ACC112 (cell line): Measurements from ENCODE around the gene IGFBP2.

ENCODE experiments used
- H2AFZ ChIP-seq: fragments of 200-600 bp; sonication (generic); one replicate; pipeline ENCODE4 v1.6.0; 2017; ENCODE audit warnings: antibody characterized with exemption, low read length; ENCODE audit not compliant: unreplicated experiment
- H3K27ac ChIP-seq: fragments of 200-600 bp; sonication (generic); 2 replicates; pipeline ENCODE4 v1.5.1; 2014; ENCODE audit warnings: low read depth, mild to moderate bottlenecking, antibody characterized with exemption, low read length, moderate library complexity
- H3K27me3 ChIP-seq: fragments of 200-600 bp; sonication (generic); 2 replicates; pipeline ENCODE4 v1.6.1; 2014; ENCODE audit warnings: mild to moderate bottlenecking, antibody characterized with exemption, low read length, moderate library complexity, mixed read lengths; ENCODE audit not compliant: insufficient read depth
- H3K36me3 ChIP-seq: fragments of 200-600 bp; sonication (generic); 2 replicates; pipeline ENCODE4 v1.6.1; 2016; ENCODE audit warnings: mild to moderate bottlenecking, antibody characterized with exemption, low read length, moderate library complexity, mixed read lengths; ENCODE audit not compliant: insufficient read depth
- H3K4me1 ChIP-seq: fragments of 200-600 bp; sonication (generic); one replicate; pipeline ENCODE4 v1.6.1; 2016; ENCODE audit warnings: low read length, mixed read lengths; ENCODE audit not compliant: insufficient read depth, unreplicated experiment, control insufficient read depth
- H3K4me3 ChIP-seq: fragments of 200-600 bp; sonication (generic); 2 replicates; pipeline ENCODE4 v1.5.1; 2014; ENCODE audit warnings: mild to moderate bottlenecking, low read depth, low read length
- H3K79me2 ChIP-seq: fragments of 200-600 bp; sonication (generic); one replicate; pipeline ENCODE4 v1.6.0; 2016; ENCODE audit warnings: low read length; ENCODE audit not compliant: control insufficient read depth, unreplicated experiment, insufficient read depth

IGFBP2 gene

DNA sequence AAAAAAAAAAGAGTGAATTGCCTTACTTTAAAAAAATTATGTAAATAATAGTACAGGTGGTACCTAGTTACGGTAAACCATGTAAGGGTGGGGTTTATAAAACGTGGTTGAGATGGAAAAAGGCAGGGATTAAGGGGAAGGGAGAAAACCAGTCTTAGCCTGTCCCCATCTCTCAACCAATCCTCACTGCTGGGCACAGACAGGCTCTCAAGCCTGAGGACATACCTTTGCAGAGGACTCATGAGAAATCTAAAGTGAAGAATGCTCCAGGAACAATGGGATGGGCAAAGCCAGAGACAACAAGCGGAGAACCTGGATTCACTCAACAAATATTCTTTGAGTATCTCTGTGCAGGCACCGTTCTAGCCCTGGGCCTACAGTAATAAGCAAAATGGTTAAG, 3.4 kb upstream of the IGFBP2 start:
- no peak overlapping the region for H2AFZ ChIP-seq
- no peak overlapping the region for H3K4me3 ChIP-seq
- H3K79me2 ChIP-seq = no peaks in the 10 kb centered on the region
- no peaks in the 10 kb centered on the region for H3K36me3 ChIP-seq
- no peaks in the 10 kb centered on the region for H3K27me3 ChIP-seq
- H3K4me1 ChIP-seq = no peaks in the 10 kb centered on the region
- H3K27ac ChIP-seq = no peak overlapping the region

DNA sequence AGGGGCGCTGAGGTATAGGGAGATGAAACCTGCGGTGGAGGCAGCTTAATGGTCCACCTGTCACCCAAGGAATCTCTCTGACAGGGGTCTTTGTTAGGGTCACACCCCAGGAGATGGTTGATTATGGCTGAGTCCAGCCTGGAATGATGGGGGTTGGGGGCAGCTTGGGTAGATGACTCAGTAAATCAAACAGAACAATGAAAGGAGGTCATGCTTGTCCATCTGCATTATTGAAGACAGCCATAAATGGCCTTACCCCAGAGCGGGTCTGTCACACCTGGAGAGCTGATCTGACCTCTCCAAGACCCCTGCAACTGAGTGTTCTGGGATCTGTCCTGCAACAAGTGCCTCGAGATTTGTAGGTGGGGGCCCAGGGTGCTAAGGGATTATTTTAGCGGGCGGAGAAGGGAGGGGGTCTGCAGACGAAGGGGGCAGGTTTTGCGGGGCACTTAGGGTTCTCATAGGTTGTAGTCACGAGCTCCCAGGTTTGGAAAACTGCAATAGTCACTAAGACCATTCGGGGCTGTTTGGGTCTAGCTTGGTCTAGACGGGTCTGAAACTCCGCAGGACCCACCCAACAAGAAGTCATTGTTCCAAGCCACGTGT, 771 bp upstream of the IGFBP2 start:
- H3K36me3 ChIP-seq = no peaks in the 10 kb centered on the region
- H3K27me3 ChIP-seq = no peaks in the 10 kb centered on the region
- peaks cover 13% of the 10 kb centered on the region for H3K79me2 ChIP-seq
- H3K4me1 ChIP-seq = peaks cover 21% of the 10 kb centered on the region
- H3K4me3 ChIP-seq = peak overlapping the region; percentile 72
- no peak overlapping the region for H3K27ac ChIP-seq
- H2AFZ ChIP-seq = no peak overlapping the region

DNA sequence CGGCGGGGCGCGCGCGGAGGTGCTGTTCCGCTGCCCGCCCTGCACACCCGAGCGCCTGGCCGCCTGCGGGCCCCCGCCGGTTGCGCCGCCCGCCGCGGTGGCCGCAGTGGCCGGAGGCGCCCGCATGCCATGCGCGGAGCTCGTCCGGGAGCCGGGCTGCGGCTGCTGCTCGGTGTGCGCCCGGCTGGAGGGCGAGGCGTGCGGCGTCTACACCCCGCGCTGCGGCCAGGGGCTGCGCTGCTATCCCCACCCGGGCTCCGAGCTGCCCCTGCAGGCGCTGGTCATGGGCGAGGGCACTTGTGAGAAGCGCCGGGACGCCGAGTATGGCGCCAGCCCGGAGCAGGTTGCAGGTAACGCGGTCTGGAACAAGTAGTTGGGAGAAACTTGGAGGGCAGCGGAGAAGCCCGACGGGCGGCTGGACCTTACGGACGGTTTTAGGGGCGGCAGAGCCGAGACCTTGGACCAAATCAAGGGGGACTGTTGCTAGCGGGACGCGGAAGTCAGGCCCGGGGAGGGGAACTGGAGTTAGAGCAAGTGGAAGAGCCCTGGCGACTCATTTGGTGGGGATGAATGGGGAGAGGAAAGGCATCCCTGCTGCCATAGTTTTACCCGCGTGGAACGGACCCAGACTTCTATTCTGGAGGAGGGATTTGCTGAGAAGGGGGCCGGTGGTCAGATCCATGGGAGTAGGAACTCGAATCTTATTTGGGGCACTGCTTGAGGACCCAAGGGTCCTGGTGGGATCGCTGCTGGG, 573 bp downstream of the IGFBP2 start:
- peaks cover 16% of the 10 kb centered on the region for H3K79me2 ChIP-seq
- H3K27ac ChIP-seq = no peak overlapping the region
- H3K4me3 ChIP-seq = peak overlapping the region; percentile 80
- H3K4me1 ChIP-seq = peaks cover 25% of the 10 kb centered on the region
- H3K36me3 ChIP-seq = no peaks in the 10 kb centered on the region
- H3K27me3 ChIP-seq = no peaks in the 10 kb centered on the region
- peak overlapping the region; percentile 27 for H2AFZ ChIP-seq

DNA sequence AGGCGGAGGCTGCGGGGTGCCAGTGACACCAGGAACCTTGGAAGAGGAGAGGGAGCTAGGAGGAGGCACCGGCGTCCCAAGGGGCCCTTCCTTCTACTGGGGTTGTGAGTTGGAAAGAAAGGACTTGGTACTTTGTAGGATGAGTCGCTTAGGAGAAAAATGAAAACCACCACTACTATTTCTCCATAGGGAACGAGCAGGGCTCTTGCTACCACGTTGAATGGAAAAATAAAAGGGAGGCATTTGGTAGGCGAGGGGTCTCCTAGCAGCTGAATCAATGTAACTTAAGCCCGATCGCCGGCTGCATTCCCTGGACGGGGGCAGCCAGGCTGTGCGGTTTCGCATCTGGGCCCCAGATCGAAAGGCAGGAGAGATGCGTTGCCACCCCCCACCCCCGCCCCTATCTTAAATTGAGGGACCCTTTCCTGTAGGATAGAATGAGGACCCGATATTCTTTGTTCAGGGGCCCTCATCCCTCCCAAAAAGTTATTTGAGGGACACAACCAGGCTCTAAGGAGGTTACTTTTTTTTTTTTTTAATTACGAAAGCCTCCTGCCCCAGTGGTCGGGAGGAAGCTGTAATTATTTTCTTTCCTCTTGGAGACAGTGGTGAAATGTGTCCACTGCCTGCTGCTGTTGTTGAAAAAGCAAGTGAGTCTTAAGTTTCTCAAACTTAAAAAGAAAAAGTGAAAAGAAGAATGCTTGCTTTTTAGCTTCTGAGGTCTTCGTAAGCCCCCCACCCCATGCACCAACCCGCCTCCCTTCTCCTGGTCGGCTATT, 1.3 kb downstream of the IGFBP2 start:
- Histone ChIP-seq H2AFZ (peak overlapping the region; percentile 34), H3K27ac (no peak overlapping the region), H3K79me2 (peaks cover 16% of the 10 kb centered on the region), H3K4me3 (peak overlapping the region; percentile 80), H3K27me3 (no peaks in the 10 kb centered on the region), H3K36me3 (no peaks in the 10 kb centered on the region), H3K4me1 (peaks cover 25% of the 10 kb centered on the region)

DNA sequence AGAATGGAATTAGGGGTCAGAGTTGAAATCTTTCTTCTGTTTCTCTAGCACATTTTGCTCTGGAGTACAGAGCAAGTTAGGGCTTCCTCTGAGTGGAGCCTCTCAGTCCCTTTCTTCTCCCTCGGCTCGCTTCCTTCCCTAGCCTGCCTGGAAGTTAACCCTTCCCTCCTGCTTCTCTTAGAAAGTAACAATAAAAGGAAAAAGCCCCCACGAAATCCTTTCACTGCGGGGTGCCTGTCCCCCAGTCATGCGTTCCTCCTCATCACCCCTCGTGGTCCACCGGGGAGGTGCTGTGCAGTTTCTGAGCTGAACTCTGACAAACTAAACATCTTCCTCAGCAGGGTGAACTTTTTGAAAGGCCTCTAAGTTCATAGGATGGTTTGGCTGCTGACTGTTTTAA, 2.0 kb downstream of the IGFBP2 start:
- no peaks in the 10 kb centered on the region for H3K36me3 ChIP-seq
- peak overlapping the region; percentile 34 for H2AFZ ChIP-seq
- peaks cover 16% of the 10 kb centered on the region for H3K79me2 ChIP-seq
- no peak overlapping the region for H3K27ac ChIP-seq
- H3K4me3 ChIP-seq = peak overlapping the region; percentile 80
- no peaks in the 10 kb centered on the region for H3K27me3 ChIP-seq
- peaks cover 25% of the 10 kb centered on the region for H3K4me1 ChIP-seq

DNA sequence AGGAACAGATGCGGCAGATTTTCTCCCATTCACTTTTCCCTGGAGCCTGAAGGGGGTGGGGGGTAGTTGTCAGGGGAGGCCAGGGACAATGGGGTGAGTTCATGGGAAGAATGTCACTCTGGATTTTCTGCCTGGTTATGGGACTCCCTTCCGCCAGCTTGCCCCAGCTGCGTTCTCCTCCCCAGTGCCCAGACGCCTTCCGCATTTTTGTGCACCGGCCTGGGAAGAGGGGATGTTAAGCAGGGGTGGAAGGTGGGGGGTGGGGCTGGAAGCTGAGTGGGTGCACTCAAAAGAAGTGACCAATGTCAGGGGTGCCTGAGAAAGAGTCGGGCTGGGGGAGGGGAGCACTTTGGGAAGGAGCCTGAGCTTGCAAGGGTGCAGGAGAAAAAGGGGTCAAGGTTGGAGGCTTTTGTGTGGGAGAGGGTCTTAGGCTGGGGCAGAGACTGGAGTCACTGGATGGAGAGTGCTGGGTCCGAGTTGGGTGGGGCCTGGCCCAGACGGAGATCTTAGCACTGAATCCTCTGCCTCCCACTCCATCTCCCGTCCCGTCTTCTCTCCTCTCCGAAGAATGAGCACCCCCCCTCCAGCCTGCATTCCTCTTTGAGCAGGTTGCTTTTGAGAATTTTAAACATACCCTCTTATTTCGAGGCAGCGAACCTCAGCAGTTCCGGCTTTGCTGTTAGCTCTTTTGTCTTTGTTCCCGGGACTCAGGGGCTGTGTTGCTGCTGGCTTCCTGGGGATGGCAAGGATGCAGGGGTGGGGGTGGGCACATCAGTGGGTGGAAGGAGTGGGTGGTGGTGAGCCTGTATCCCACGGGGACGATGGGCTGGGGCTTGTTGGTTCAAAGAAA, 2.7 kb downstream of the IGFBP2 start:
- peaks cover 16% of the 10 kb centered on the region for H3K79me2 ChIP-seq
- H3K4me3 ChIP-seq = peak overlapping the region; percentile 80
- H3K27ac ChIP-seq = no peak overlapping the region
- H3K27me3 ChIP-seq = no peaks in the 10 kb centered on the region
- no peak overlapping the region for H2AFZ ChIP-seq
- 0 out of 2 replicates have a peak, but pooled peaks cover 2% of the 10 kb centered on the region for H3K36me3 ChIP-seq
- peaks cover 25% of the 10 kb centered on the region for H3K4me1 ChIP-seq

DNA sequence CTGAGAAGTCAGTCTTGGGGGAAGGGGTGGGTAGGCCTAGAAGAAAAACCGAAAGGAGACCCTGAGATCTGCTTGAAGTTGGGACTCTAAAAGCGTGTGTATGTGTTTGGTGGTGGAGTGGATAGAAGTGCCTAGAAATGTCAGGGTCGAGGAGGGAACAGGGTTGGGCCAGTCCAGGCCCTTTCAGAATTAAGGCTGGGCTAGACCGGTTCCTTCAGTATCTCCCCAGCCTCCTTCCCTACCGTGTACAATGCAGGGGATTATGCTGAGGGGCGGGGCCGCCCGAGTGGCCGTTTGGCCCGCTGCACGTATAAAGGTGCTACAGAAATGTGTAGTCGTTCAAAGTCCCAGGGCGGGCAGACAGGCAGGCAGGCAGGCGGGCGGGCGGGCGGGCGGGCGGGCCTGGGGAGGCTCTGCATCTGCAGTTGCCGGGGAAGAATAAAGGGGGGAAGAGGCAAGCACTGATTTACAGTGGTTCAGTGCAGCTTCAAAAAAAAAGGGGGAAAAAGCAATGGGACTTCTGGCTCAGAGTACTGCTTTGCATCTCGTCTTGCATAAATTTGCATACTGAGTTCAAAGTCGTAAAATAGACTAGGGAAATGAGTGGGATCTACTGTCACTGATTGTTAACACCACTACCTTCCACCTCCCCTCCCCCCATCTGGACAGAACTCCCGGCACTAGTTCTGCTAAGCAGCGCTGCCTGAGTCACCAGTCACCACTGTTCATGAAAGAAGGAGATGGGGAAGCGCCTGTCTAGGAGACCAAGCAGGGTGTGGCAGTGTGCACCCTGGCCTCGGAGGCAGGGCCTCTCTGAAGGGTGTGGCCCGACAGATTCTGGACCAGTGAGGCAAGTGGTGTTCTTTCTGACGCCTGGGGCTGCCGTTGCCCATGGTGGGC, 3.6 kb downstream of the IGFBP2 start:
- Histone ChIP-seq H3K4me1 (peaks cover 25% of the 10 kb centered on the region), H3K79me2 (peaks cover 16% of the 10 kb centered on the region), H3K4me3 (peak overlapping the region; percentile 80; the same call in 1 of the 2 replicates), H3K36me3 (0 out of 2 replicates have a peak, but pooled peaks cover 3% of the 10 kb centered on the region), H3K27me3 (no peaks in the 10 kb centered on the region), H2AFZ (no peak overlapping the region), H3K27ac (no peak overlapping the region)

DNA sequence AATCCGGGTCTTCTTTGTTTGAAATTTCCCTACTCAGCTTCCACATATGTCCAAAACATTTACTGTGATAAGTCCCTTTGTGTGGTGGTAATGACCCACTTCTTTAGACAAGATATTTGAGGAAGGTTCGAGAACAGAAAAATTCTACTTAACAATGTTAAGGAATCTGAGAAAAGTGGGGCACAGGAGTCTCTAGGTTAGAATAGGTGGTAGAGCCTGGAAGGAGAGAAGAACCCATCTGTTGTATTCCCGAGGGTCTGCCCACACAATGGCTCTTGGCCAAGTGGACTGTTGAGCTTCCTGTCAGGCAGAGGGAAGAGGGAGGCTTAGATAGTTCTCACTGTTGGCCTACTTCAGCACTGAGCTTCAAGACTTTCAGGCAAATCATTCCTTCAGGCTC, 4.3 kb downstream of the IGFBP2 start:
- peaks cover 16% of the 10 kb centered on the region for H3K79me2 ChIP-seq
- peaks cover 25% of the 10 kb centered on the region for H3K4me1 ChIP-seq
- no peak overlapping the region for H3K27ac ChIP-seq
- 0 out of 2 replicates have a peak, but pooled peaks cover 3% of the 10 kb centered on the region for H3K36me3 ChIP-seq
- H3K27me3 ChIP-seq = no peaks in the 10 kb centered on the region
- H3K4me3 ChIP-seq = no peak overlapping the region
- H2AFZ ChIP-seq = no peak overlapping the region

DNA sequence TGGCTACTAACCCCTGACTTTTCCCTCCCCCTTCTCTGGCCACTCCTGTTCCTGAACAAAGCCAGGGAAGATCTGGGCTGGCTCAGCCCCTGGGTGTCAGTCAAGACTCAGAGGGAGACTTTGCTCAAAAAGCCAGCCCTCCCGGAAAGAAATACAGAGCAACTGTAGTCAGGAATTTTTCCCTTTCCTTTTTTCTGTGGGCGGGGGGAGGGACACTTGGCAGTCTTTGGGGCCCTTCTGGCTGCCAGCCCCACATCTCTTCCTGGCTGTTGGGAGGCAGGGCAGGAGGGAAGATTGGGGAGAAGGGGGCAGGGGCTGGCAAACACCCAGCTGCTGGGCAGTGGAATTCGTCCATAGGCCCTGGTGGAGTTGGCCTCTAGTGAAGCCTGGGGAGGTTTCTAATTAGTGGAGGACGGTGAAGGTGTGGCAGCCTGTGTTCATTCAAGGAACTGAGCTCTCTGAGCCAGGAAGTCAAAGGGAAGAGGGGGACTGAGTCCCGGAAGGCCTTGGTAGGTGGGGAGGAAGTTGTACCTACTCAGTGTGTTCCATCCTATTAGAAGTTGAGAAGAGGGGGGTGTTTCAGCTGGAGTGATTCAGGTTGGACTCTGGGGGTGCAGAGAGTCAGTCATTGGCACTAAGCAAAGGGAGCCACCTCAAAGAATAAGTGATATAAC, 10.9 kb downstream of the IGFBP2 start:
- peak overlapping the region; percentile 26 for H3K27ac ChIP-seq
- peaks cover 35% of the 10 kb centered on the region for H3K4me1 ChIP-seq
- peak overlapping the region; percentile 67 for H2AFZ ChIP-seq
- 0 out of 2 replicates have a peak, but pooled peaks cover 6% of the 10 kb centered on the region for H3K36me3 ChIP-seq
- H3K79me2 ChIP-seq = no peaks in the 10 kb centered on the region
- 0 out of 2 replicates have a peak overlapping the region, but pooled peaks have one; percentile 19 for H3K4me3 ChIP-seq
- no peaks in the 10 kb centered on the region for H3K27me3 ChIP-seq
